Caco-2 (cell line): ENCODE results near the gene KDM6A. TPM values are rescaled to one million over a fixed set of nuclear protein-coding genes. Genes with fewer than 3 reads are reported as not detected.

Experiments
- BruUV-seq: library from RNA; stranded (reverse); fragments of 400-500 nt; replicated peaks from 2 replicates; lab custom pipeline; 2021; lab: Mats Ljungman, UMichigan
- CTCF ChIA-PET: fragments of 300-600 bp; sonication (Branson Sonifier 250); formaldehyde crosslinking; loops from one replicate; lab custom pipeline; 2022; ENCODE audit warnings: antibody characterized with exemption; lab: Charles Lee
- POLR2A ChIA-PET: fragments of 300-600 bp; sonication (Branson Sonifier 250); formaldehyde crosslinking; loops from one replicate; lab custom pipeline; 2022; ENCODE audit warnings: antibody characterized with exemption; lab: Charles Lee
- DNase-seq, 2 experiments: peaks; one replicate each; pipeline versions ENCODE4 v3.0.0 to v3.0.0-alpha.2; 2020 to 2022
- H3K27me3 ChIP-seq: replicated peaks from 2 replicates; pipeline ENCODE4 v1.6.0; 2011; ENCODE audit warnings: low read length; ENCODE audit not compliant: control insufficient read depth, insufficient read depth
- H3K36me3 ChIP-seq: 2 replicates; pipeline ENCODE4 v1.5.1; 2011; ENCODE audit warnings: low read length; ENCODE audit not compliant: control insufficient read depth, insufficient read depth
- H3K4me1 ChIP-seq: fragments of 250-450 bp; sonication (Bioruptor Pico); 2 replicates; pipeline ENCODE4 v1.5.1; 2020; ENCODE audit warnings: mild to moderate bottlenecking
- H3K4me3 ChIP-seq: 2 replicates; pipeline ENCODE4 v1.5.1; 2011; ENCODE audit warnings: low read depth, mild to moderate bottlenecking, control low read depth, low read length
- H3K9me3 ChIP-seq: fragments of 250-450 bp; sonication (Bioruptor Pico); 2 replicates; pipeline ENCODE4 v1.5.1; 2020; ENCODE audit warnings: mild to moderate bottlenecking, moderate library complexity
- H3K27ac Mint-ChIP-seq: one replicate; pipeline ENCODE4 v1.8.0; 2022; ENCODE audit warnings: mixed read lengths; ENCODE audit not compliant: unreplicated experiment
- H3K27me3 Mint-ChIP-seq: one replicate; pipeline ENCODE4 v1.8.0; 2022; ENCODE audit warnings: mixed read lengths; ENCODE audit not compliant: insufficient read depth, unreplicated experiment
- H3K36me3 Mint-ChIP-seq: one replicate; pipeline ENCODE4 v1.8.0; 2022; ENCODE audit warnings: mild to moderate bottlenecking, mixed read lengths; ENCODE audit not compliant: insufficient read depth, unreplicated experiment
- H3K4me1 Mint-ChIP-seq: one replicate; pipeline ENCODE4 v1.8.0; 2022; ENCODE audit warnings: low read depth, mixed read lengths; ENCODE audit not compliant: unreplicated experiment
- H3K4me3 Mint-ChIP-seq: one replicate; pipeline ENCODE4 v1.8.0; 2022; ENCODE audit warnings: mild to moderate bottlenecking, moderate library complexity, mixed read lengths; ENCODE audit not compliant: unreplicated experiment
- H3K9me3 Mint-ChIP-seq: one replicate; pipeline ENCODE4 v1.8.0; 2022; ENCODE audit warnings: mixed read lengths; ENCODE audit not compliant: unreplicated experiment
- intact Hi-C: fragments of 100-400 bp; cut with micrococcal nuclease; formaldehyde crosslinking; loops from one replicate; pipeline ENCODE4 v1.10.0; 2022; ENCODE audit not compliant: unreplicated experiment
- total RNA-seq: library from RNA; stranded (reverse); gene quantifications from 2 replicates; pipeline ENCODE4 v1.2.3, GENCODE V29; 2022
- TF ChIP-seq, protein P1 (sequence below), 2 experiments: fragments of 200-600 bp in 1 of 2; IDR thresholded peaks; 1 replicate in 1 of 2; 2 replicates in 1 of 2; pipeline versions ENCODE4 v1.5.1 to v1.8.0; 2011 to 2022; ENCODE audit warnings: antibody characterized with exemption in 1 of 2, control low read depth in 1 of 2, inconsistent platforms in 1 of 2, low read depth in 1 of 2, low read length in 1 of 2, mild to moderate bottlenecking in 1 of 2, moderate library complexity in 1 of 2; ENCODE audit not compliant: insufficient read depth in 1 of 2, severe bottlenecking in 1 of 2, unreplicated experiment in 1 of 2

KDM6A gene
- total RNA-seq, 1 experiment from 2014 or later, result 34.2 TPM

DNA sequence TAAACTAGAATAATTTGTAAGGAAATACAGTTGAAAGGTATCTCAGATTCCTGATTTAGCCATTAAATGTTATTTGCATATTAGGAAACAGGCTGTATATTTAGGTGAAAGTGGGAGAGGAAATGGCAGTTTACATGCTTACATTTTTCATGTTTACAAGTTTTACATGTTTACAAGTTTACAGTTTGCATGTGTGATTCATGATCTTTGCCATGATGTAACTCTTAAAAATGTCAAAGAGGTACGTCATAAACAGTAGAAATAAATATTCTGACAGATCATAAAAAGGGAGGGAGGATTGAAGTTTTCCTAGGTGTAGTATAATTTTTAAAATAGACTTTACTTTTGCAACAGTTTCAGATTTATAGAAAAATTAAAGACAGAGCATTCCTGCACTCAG, 45.7 kb downstream of the KDM6A start:
- ChIA-PET POLR2A (no interaction called here), CTCF (no interaction called here)
- Mint-ChIP-seq H3K4me3 (no peak overlapping the region), H3K9me3 (no peaks in the 10 kb centered on the region), H3K4me1 (peaks cover 14% of the 10 kb centered on the region), H3K27ac (no peak overlapping the region), H3K36me3 (peaks cover 6% of the 10 kb centered on the region), H3K27me3 (no peaks in the 10 kb centered on the region)
- Histone ChIP-seq H3K4me3 (no peak overlapping the region), H3K9me3 (no peaks in the 10 kb centered on the region), H3K27me3 (no peaks in the 10 kb centered on the region), H3K4me1 (peaks cover 16% of the 10 kb centered on the region), H3K36me3 (no peaks in the 10 kb centered on the region)
- intact Hi-C loops, result no loop called here
- DNase-seq, result no peak
- TF ChIP-seq, protein P1, sequence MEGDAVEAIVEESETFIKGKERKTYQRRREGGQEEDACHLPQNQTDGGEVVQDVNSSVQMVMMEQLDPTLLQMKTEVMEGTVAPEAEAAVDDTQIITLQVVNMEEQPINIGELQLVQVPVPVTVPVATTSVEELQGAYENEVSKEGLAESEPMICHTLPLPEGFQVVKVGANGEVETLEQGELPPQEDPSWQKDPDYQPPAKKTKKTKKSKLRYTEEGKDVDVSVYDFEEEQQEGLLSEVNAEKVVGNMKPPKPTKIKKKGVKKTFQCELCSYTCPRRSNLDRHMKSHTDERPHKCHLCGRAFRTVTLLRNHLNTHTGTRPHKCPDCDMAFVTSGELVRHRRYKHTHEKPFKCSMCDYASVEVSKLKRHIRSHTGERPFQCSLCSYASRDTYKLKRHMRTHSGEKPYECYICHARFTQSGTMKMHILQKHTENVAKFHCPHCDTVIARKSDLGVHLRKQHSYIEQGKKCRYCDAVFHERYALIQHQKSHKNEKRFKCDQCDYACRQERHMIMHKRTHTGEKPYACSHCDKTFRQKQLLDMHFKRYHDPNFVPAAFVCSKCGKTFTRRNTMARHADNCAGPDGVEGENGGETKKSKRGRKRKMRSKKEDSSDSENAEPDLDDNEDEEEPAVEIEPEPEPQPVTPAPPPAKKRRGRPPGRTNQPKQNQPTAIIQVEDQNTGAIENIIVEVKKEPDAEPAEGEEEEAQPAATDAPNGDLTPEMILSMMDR (IDR thresholded peaks at IDR 0.05; ENCODE audit: insufficient read depth in 1 of 2, low read depth in 1 of 2, low read length in 1 of 2, severe bottlenecking in 1 of 2, unreplicated experiment in 1 of 2), result no peak
- BruUV-seq, result no TSS peak

DNA sequence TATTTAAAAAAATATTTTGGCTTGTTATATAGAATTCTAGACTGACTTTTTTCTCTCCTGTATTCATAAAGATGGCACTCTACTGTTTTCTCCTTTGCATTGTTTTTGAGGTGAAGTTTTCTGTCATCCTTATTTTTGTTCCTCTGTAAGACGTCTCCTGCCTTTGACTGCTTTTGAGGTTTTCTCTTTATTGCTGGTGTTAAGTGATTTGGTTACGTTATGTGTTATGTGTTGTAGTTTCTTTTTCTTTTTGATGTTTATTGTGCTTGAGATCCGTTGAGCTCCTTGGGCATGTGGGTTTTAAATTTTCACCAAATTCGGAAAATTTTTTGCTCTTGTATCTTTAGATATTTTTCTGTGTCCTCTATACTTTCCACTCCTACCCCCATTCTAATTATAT, 50.0 kb downstream of the KDM6A start:
- no peaks in the 10 kb centered on the region for H3K36me3 ChIP-seq
- Mint-ChIP-seq H3K27ac (no peak overlapping the region), H3K9me3 (no peaks in the 10 kb centered on the region), H3K4me3 (no peak overlapping the region), H3K4me1 (peaks cover 14% of the 10 kb centered on the region), H3K36me3 (peaks cover 6% of the 10 kb centered on the region), H3K27me3 (no peaks in the 10 kb centered on the region)
- H3K27me3 ChIP-seq, result no peaks in the 10 kb centered on the region
- TF ChIP-seq, protein P1 (IDR thresholded peaks at IDR 0.05; ENCODE audit: insufficient read depth in 1 of 2, low read depth in 1 of 2, low read length in 1 of 2, severe bottlenecking in 1 of 2, unreplicated experiment in 1 of 2), result no peak
- DNase-seq, result no peak
- no peak overlapping the region for H3K4me3 ChIP-seq
- H3K4me1 ChIP-seq, result no peaks in the 10 kb centered on the region
- BruUV-seq, result no TSS peak
- ChIA-PET POLR2A (no interaction called here), CTCF (no interaction called here)
- intact Hi-C loops, result no loop called here
- no peaks in the 10 kb centered on the region for H3K9me3 ChIP-seq

DNA sequence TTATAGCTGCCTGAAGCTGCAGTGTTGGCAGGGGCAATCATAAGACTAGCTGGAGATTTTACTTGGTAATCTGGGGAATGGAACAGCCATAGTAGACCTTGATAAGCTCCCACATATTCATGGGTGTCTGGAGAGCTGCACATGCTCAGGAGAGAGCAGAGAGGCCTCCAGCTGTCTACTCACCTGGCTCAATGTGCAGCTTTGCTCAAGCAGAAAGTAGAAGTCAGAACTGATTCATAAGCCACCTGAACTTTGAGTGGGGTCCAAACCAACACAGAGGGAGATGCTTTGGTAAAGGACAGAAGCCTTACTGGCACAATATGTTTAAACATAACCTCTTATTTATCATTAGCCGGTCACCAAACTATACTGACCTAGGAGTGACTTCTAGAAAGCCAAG, 54.4 kb downstream of the KDM6A start:
- Mint-ChIP-seq H3K27ac (no peak overlapping the region), H3K4me1 (peaks cover 14% of the 10 kb centered on the region), H3K27me3 (no peaks in the 10 kb centered on the region), H3K9me3 (no peaks in the 10 kb centered on the region), H3K36me3 (peaks cover 6% of the 10 kb centered on the region), H3K4me3 (no peak overlapping the region)
- ChIA-PET CTCF (no interaction called here), POLR2A (interaction anchor here (0.5 kb wide), 1 partner anchor 39 kb away, joined by 12 read pairs; no protein-coding TSS in a partner anchor)
- Histone ChIP-seq H3K36me3 (no peaks in the 10 kb centered on the region), H3K4me3 (no peak overlapping the region), H3K4me1 (no peaks in the 10 kb centered on the region), H3K9me3 (no peaks in the 10 kb centered on the region), H3K27me3 (no peaks in the 10 kb centered on the region)
- BruUV-seq, result no TSS peak
- no peak for DNase-seq
- intact Hi-C loops, result no loop called here
- TF ChIP-seq, protein P1 (IDR thresholded peaks at IDR 0.05; ENCODE audit: insufficient read depth in 1 of 2, low read depth in 1 of 2, low read length in 1 of 2, severe bottlenecking in 1 of 2, unreplicated experiment in 1 of 2), result no peak
